ENCODE results near the gene METTL22. TPM values are rescaled to one million over a fixed set of nuclear protein-coding genes. Genes with fewer than 3 reads are reported as not detected.

The METTL22 gene
- total RNA-seq, result 20.8 and 28.6 TPM in 2 replicates

GRCh38 chr16:8621572-8622314 is at the start of gene METTL22:
METTL22 (plus strand) TSS chr16:8621698; CDS start chr16:8625666, 3,968 bp downstream.

GRCh38 chr16:8589900-8590688 is 31.4 kb upstream of the METTL22 start, which contains the start of gene TMEM114:
TMEM114 (minus strand) TSS chr16:8590511; CDS start chr16:8589838, 673 bp downstream.

GRCh38 chr16:8674413-8675022 is 53.0 kb downstream of the METTL22 start, which contains the start of gene ABAT:
ABAT (plus strand) TSS chr16:8674617; CDS start chr16:8735740, 61,123 bp downstream.

Other genes starting within 250 kb of the METTL22 start
- not detected in 2 replicates for gene TMEM114, start 31.2 kb upstream of the METTL22 start, total RNA-seq
- gene ABAT, start 52.9 kb downstream of the METTL22 start, total RNA-seq, result 2.6 and 2.7 TPM in 2 replicates
- 4.6 and 5.8 TPM in 2 replicates for gene TMEM186, start 175.9 kb downstream of the METTL22 start, total RNA-seq
- 17.3 and 18.5 TPM in 2 replicates for gene PMM2, start 176.1 kb downstream of the METTL22 start, total RNA-seq
- 122 and 225 TPM in 2 replicates for gene CARHSP1, start 247.3 kb downstream of the METTL22 start, total RNA-seq

Measured in bronchial smooth muscle cell (primary cell).